H1 (cell line): ENCODE results near the gene PBX3. TPM values are rescaled to one million over a fixed set of nuclear protein-coding genes. Genes with fewer than 3 reads are reported as not detected.

ENCODE experiments used
- CBX8 ChIP-seq: fragments of 300-800, 300-1000 bp; sonication (generic); IDR thresholded peaks from 2 replicates; pipeline ENCODE4 v1.7.1; 2016; ENCODE audit warnings: low read depth, low read length, borderline replicate concordance
- NRF1 ChIP-seq: IDR thresholded peaks from 2 replicates; pipeline ENCODE4 v1.6.1; 2011; ENCODE audit warnings: mild to moderate bottlenecking, low read depth, low read length, improper control_type of control experiment
- polyA plus RNA-seq, 7 experiments: library from polyadenylated mRNA; depleted of rRNA in 3 of 7; stranded (reverse) in 5 of 7; unstranded in 2 of 7; fragments of >200 nt in 5 of 7; fragments of 200-250 nt in 2 of 7; gene quantifications; 1 replicate in 5 of 7; 2 replicates in 1 of 7; 4 replicates in 1 of 7; pipeline versions ENCODE4 v1.2.1 to v1.2.3, GENCODE V29; 2011 to 2013; ENCODE audit warnings: missing spikeins in 2 of 7, mixed read lengths in 2 of 7
- total RNA-seq: library from RNA; stranded (reverse); fragmentation: NEBNext Ultra II Directional; extraction: Animal tissue kit (Norgen Biotek cat#: 25700); gene quantifications from 2 replicates; pipeline ENCODE4 v1.2.1, GENCODE V29; 2021
- TF ChIP-seq, protein P1 (sequence below): fragments of 300-600 bp; sonication (generic); IDR thresholded peaks from 2 replicates; pipeline ENCODE4 v1.7.1; 2012; ENCODE audit warnings: low read length, moderate library complexity, mild to moderate bottlenecking, inconsistent platforms; ENCODE audit not compliant: insufficient replicate concordance
- TF ChIP-seq, protein P2 (sequence below): IDR thresholded peaks from 2 replicates; pipeline ENCODE4 v1.6.1; 2011; ENCODE audit warnings: low read depth, mild to moderate bottlenecking, low read length; ENCODE audit not compliant: insufficient read depth

The PBX3 gene
- total and polyA plus RNA-seq, 2 of the 8 experiments (the other 6 are each of a cell fraction or from before 2014, with no cell fraction given): 22.7 to 44.3 TPM

DNA sequence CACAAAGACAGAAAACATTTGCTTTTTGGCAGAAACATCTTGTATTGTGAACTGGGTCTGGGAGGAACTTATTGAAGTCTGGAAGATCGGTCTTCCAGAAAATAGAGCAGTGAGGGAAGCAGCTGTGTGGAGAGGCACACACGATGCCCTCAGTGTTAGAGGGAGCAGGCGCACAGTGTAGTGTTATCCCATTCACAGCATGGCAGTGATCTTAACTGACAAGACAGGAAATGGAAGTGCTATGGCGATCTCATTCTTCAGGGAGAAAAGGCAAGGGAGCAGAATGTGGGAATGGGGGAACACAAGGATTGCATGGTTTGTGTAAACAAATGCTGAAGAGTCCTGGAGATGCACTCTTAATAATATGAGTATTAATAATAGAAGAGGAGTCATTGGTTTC lies 161.0 kb downstream of the PBX3 start (continued):
- TF ChIP-seq, protein P1, sequence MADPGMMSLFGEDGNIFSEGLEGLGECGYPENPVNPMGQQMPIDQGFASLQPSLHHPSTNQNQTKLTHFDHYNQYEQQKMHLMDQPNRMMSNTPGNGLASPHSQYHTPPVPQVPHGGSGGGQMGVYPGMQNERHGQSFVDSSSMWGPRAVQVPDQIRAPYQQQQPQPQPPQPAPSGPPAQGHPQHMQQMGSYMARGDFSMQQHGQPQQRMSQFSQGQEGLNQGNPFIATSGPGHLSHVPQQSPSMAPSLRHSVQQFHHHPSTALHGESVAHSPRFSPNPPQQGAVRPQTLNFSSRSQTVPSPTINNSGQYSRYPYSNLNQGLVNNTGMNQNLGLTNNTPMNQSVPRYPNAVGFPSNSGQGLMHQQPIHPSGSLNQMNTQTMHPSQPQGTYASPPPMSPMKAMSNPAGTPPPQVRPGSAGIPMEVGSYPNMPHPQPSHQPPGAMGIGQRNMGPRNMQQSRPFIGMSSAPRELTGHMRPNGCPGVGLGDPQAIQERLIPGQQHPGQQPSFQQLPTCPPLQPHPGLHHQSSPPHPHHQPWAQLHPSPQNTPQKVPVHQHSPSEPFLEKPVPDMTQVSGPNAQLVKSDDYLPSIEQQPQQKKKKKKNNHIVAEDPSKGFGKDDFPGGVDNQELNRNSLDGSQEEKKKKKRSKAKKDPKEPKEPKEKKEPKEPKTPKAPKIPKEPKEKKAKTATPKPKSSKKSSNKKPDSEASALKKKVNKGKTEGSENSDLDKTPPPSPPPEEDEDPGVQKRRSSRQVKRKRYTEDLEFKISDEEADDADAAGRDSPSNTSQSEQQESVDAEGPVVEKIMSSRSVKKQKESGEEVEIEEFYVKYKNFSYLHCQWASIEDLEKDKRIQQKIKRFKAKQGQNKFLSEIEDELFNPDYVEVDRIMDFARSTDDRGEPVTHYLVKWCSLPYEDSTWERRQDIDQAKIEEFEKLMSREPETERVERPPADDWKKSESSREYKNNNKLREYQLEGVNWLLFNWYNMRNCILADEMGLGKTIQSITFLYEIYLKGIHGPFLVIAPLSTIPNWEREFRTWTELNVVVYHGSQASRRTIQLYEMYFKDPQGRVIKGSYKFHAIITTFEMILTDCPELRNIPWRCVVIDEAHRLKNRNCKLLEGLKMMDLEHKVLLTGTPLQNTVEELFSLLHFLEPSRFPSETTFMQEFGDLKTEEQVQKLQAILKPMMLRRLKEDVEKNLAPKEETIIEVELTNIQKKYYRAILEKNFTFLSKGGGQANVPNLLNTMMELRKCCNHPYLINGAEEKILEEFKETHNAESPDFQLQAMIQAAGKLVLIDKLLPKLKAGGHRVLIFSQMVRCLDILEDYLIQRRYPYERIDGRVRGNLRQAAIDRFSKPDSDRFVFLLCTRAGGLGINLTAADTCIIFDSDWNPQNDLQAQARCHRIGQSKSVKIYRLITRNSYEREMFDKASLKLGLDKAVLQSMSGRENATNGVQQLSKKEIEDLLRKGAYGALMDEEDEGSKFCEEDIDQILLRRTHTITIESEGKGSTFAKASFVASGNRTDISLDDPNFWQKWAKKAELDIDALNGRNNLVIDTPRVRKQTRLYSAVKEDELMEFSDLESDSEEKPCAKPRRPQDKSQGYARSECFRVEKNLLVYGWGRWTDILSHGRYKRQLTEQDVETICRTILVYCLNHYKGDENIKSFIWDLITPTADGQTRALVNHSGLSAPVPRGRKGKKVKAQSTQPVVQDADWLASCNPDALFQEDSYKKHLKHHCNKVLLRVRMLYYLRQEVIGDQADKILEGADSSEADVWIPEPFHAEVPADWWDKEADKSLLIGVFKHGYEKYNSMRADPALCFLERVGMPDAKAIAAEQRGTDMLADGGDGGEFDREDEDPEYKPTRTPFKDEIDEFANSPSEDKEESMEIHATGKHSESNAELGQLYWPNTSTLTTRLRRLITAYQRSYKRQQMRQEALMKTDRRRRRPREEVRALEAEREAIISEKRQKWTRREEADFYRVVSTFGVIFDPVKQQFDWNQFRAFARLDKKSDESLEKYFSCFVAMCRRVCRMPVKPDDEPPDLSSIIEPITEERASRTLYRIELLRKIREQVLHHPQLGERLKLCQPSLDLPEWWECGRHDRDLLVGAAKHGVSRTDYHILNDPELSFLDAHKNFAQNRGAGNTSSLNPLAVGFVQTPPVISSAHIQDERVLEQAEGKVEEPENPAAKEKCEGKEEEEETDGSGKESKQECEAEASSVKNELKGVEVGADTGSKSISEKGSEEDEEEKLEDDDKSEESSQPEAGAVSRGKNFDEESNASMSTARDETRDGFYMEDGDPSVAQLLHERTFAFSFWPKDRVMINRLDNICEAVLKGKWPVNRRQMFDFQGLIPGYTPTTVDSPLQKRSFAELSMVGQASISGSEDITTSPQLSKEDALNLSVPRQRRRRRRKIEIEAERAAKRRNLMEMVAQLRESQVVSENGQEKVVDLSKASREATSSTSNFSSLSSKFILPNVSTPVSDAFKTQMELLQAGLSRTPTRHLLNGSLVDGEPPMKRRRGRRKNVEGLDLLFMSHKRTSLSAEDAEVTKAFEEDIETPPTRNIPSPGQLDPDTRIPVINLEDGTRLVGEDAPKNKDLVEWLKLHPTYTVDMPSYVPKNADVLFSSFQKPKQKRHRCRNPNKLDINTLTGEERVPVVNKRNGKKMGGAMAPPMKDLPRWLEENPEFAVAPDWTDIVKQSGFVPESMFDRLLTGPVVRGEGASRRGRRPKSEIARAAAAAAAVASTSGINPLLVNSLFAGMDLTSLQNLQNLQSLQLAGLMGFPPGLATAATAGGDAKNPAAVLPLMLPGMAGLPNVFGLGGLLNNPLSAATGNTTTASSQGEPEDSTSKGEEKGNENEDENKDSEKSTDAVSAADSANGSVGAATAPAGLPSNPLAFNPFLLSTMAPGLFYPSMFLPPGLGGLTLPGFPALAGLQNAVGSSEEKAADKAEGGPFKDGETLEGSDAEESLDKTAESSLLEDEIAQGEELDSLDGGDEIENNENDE: no peak
- TF ChIP-seq NRF1 (no peak), CBX8 (no peak)
- TF ChIP-seq, protein P2, sequence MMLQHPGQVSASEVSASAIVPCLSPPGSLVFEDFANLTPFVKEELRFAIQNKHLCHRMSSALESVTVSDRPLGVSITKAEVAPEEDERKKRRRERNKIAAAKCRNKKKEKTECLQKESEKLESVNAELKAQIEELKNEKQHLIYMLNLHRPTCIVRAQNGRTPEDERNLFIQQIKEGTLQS: no peak
- TF ChIP-seq, all 59 proteins: peak for 0
